ENCODE data around the gene CCDC7.

GRCh38 chr10:32795598-32796183 is 349.8 kb downstream of the CCDC7 start:
- TF ChIP-seq, protein P1, sequence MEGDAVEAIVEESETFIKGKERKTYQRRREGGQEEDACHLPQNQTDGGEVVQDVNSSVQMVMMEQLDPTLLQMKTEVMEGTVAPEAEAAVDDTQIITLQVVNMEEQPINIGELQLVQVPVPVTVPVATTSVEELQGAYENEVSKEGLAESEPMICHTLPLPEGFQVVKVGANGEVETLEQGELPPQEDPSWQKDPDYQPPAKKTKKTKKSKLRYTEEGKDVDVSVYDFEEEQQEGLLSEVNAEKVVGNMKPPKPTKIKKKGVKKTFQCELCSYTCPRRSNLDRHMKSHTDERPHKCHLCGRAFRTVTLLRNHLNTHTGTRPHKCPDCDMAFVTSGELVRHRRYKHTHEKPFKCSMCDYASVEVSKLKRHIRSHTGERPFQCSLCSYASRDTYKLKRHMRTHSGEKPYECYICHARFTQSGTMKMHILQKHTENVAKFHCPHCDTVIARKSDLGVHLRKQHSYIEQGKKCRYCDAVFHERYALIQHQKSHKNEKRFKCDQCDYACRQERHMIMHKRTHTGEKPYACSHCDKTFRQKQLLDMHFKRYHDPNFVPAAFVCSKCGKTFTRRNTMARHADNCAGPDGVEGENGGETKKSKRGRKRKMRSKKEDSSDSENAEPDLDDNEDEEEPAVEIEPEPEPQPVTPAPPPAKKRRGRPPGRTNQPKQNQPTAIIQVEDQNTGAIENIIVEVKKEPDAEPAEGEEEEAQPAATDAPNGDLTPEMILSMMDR (IDR thresholded peaks at IDR 0.05): peak in 5 of 7 experiments; percentile 36 to 69 (median 68)
- no peak for TF ChIP-seq POLR2A (IDR thresholded peaks at IDR 0.05)
